Mesendoderm (in vitro differentiated cells): ENCODE data around the gene PIEZO1.

ENCODE experiments used
- DNase-seq: peaks from one replicate; pipeline ENCODE4 v3.0.0; 2013
- H2AK5ac ChIP-seq: 2 replicates; pipeline ENCODE4 v1.6.1; 2013; ENCODE audit warnings: low read length, inconsistent platforms
- H2BK120ac ChIP-seq: 2 replicates; pipeline ENCODE4 v1.6.1; 2013; ENCODE audit warnings: low read depth, mild to moderate bottlenecking, low read length, moderate library complexity, mixed read lengths
- H2BK15ac ChIP-seq: replicated peaks from 2 replicates; pipeline ENCODE4 v1.6.1; 2013; ENCODE audit warnings: low read depth, mild to moderate bottlenecking, moderate library complexity
- H2BK5ac ChIP-seq: 2 replicates; pipeline ENCODE4 v1.6.1; 2013; ENCODE audit warnings: low read length, inconsistent platforms
- H3K18ac ChIP-seq: 2 replicates; pipeline ENCODE4 v1.6.1; 2013; ENCODE audit warnings: mild to moderate bottlenecking, low read length, mixed read lengths
- H3K23ac ChIP-seq: one replicate; pipeline ENCODE4 v1.6.1; 2013; ENCODE audit warnings: low read length
- H3K27ac ChIP-seq: 2 replicates; pipeline ENCODE4 v1.5.1; 2013; ENCODE audit warnings: low read depth, mild to moderate bottlenecking, inconsistent platforms, low read length, moderate library complexity
- H3K27me3 ChIP-seq: 2 replicates; pipeline ENCODE4 v1.6.1; 2013; ENCODE audit warnings: low read length, control low read depth, mild to moderate bottlenecking, inconsistent platforms; ENCODE audit not compliant: insufficient read depth, poor library complexity
- H3K36me3 ChIP-seq: 2 replicates; pipeline ENCODE4 v1.6.1; 2013; ENCODE audit warnings: low read length, inconsistent platforms; ENCODE audit not compliant: control insufficient read depth, insufficient read depth
- H3K4ac ChIP-seq: one replicate; pipeline ENCODE4 v1.6.1; 2013; ENCODE audit warnings: low read depth, mild to moderate bottlenecking, low read length, moderate library complexity
- H3K4me1 ChIP-seq: 2 replicates; pipeline ENCODE4 v1.6.1; 2013; ENCODE audit warnings: low read depth, low read length, inconsistent platforms; ENCODE audit not compliant: control insufficient read depth
- H3K4me2 ChIP-seq: 2 replicates; pipeline ENCODE4 v1.6.1; 2013; ENCODE audit warnings: low read length
- H3K4me3 ChIP-seq: 2 replicates; pipeline ENCODE4 v1.5.1; 2013; ENCODE audit warnings: mild to moderate bottlenecking, low read length
- H3K56ac ChIP-seq: one replicate; pipeline ENCODE4 v1.6.1; 2013; ENCODE audit warnings: low read length
- H3K79me1 ChIP-seq: 2 replicates; pipeline ENCODE4 v1.6.1; 2013; ENCODE audit warnings: low read length, inconsistent platforms
- H3K79me2 ChIP-seq: 2 replicates; pipeline ENCODE4 v1.6.1; 2013; ENCODE audit warnings: mild to moderate bottlenecking, low read length; ENCODE audit not compliant: control insufficient read depth, insufficient read depth
- H3K9ac ChIP-seq: 2 replicates; pipeline ENCODE4 v1.6.1; 2013; ENCODE audit warnings: low read length, inconsistent platforms
- H4K5ac ChIP-seq: one replicate; pipeline ENCODE4 v1.6.1; 2013; ENCODE audit warnings: low read length
- H4K8ac ChIP-seq: one replicate; pipeline ENCODE4 v1.6.1; 2013; ENCODE audit warnings: low read depth, mild to moderate bottlenecking, control low read depth, low read length, moderate library complexity
- WGBS: extraction: QIAGEN DNeasy Blood & Tissue Kit; methylation state at CpG from one replicate; pipeline ENCODE4 v1.1.7; 2013; ENCODE audit warnings: low lambda C conversion rate, missing lambda C conversion rate; ENCODE audit not compliant: insufficient coverage; ENCODE audit errors: extremely low coverage; 5-methylcytosine and 5-hydroxymethylcytosine counted together

Gene PIEZO1

DNA sequence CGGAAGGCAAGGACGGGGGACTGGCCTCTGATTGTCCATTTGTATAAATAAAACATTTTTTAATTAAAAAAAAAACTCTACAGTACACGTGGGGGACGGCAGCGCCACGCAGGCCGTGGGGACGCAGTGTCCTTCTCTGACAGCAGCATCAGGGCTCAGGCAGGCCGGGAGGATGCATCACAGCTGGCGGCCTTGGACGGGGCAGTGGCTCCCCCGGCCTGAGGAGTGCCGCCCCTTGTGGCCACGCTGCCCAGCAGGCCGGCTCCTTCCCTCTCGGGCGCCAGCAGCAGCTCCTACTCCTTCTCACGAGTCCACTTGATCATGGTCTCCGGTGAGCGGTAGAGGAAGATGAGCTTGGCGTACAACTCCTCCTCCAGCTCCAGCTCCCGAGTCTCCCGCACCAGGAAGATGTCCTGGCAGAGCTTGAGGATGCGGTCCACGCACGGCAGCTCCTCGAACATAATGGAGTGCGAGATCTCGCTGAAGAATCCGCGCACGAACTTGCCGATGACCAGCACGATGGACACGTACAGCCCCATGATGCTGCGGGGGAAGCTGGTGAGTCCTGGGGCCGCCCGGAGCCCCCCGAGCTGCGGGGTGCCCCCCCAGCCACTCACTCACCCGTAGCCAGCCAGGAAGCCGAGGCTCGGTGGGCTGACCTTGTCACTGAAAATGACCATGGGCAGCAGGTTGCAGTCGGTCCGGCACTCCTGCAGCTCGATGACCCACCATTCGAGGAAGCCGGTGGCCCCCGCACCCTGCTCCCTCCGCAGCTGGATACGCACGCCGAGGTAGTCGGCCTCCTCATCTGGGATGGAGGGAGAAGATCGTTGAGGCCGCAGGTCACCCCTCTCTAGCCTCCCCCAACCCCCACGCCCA, 69.5 kb downstream of the PIEZO1 start:
- H2BK120ac ChIP-seq = no peak overlapping the region
- H3K18ac ChIP-seq = no peak overlapping the region
- H3K23ac ChIP-seq = no peak overlapping the region
- no peak overlapping the region for H2BK15ac ChIP-seq
- no peak overlapping the region for H3K4me2 ChIP-seq
- H3K27ac ChIP-seq = no peak overlapping the region
- no CpG with 5 or more reads among the region's 57 CpGs for WGBS
- no peak overlapping the region for H3K9ac ChIP-seq
- no peak overlapping the region for H4K5ac ChIP-seq
- no peak for DNase-seq
- no peak overlapping the region for H2AK5ac ChIP-seq
- H3K27me3 ChIP-seq = no peaks in the 10 kb centered on the region
- H3K56ac ChIP-seq = no peak overlapping the region
- no peaks in the 10 kb centered on the region for H3K79me2 ChIP-seq
- H3K4me1 ChIP-seq = no peaks in the 10 kb centered on the region
- no peak overlapping the region for H3K4me3 ChIP-seq
- H3K36me3 ChIP-seq = peaks cover 5% of the 10 kb centered on the region
- no peaks in the 10 kb centered on the region for H3K79me1 ChIP-seq
- no peak overlapping the region for H3K4ac ChIP-seq
- no peak overlapping the region for H2BK5ac ChIP-seq
- H4K8ac ChIP-seq = no peak overlapping the region

GRCh38 chr16:88714420-88715302, 70.4 kb downstream of the PIEZO1 start:
- no peak overlapping the region for H3K4me3 ChIP-seq
- no peak for DNase-seq
- H2AK5ac ChIP-seq = no peak overlapping the region
- no peak overlapping the region for H3K23ac ChIP-seq
- no peak overlapping the region for H4K8ac ChIP-seq
- H4K5ac ChIP-seq = no peak overlapping the region
- H2BK120ac ChIP-seq = no peak overlapping the region
- no peaks in the 10 kb centered on the region for H3K27me3 ChIP-seq
- no peak overlapping the region for H3K56ac ChIP-seq
- no peak overlapping the region for H2BK5ac ChIP-seq
- H3K4me1 ChIP-seq = no peaks in the 10 kb centered on the region
- no peak overlapping the region for H3K27ac ChIP-seq
- H3K9ac ChIP-seq = no peak overlapping the region
- H3K18ac ChIP-seq = no peak overlapping the region
- WGBS = no CpG with 5 or more reads among the region's 42 CpGs
- H3K4ac ChIP-seq = no peak overlapping the region
- H2BK15ac ChIP-seq = no peak overlapping the region
- H3K36me3 ChIP-seq = peaks cover 3% of the 10 kb centered on the region
- no peaks in the 10 kb centered on the region for H3K79me2 ChIP-seq
- H3K79me1 ChIP-seq = peaks cover 1% of the 10 kb centered on the region
- no peak overlapping the region for H3K4me2 ChIP-seq

DNA sequence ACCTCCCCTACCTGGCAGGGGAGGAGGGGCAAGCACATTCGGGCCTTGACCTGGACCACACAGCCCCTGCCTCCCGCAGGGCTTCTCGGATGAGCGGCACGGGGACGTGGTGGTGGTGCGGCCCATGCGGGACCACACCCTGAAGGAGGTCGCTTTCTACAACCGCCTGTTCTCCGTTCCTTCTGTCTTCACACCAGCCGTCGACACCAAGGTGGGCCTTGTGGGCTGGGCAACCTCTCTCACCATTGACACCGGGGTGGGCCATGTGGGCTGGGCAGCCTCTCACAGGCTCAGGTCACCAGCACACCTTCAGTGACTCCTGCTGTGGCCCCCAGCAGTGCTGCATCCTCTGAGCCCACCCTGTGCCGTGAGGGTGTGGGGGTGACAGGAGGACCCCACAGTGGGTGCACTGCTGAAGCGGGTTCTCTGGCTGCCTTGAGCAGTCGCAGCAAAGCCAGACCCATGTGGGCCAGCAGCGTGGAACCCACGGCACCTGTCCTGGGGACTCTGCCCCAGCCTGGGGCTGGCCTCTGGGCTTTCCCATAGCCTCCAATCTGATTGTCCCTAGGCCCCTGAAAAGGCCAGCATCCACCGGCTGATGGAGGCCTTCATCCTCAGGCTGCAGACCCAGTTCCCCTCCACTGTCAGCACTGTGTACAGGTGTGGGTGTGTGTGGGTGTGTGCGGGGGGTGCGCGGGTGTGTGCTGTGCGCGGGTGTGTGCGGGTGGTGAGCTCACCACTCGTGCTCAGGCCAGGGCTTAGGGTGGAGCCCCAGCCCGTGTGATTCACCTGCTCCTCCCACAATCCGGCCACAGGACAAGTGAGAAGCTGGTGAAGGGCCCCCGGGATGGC, 71.2 kb downstream of the PIEZO1 start:
- Histone ChIP-seq H3K27ac (no peak overlapping the region), H3K79me1 (peaks cover 1% of the 10 kb centered on the region), H2AK5ac (no peak overlapping the region), H3K18ac (no peak overlapping the region), H3K4ac (no peak overlapping the region), H4K5ac (no peak overlapping the region), H2BK15ac (no peak overlapping the region), H3K9ac (no peak overlapping the region), H2BK5ac (no peak overlapping the region), H3K23ac (no peak overlapping the region), H3K79me2 (no peaks in the 10 kb centered on the region), H3K4me2 (no peak overlapping the region), H3K4me1 (no peaks in the 10 kb centered on the region), H2BK120ac (no peak overlapping the region), H4K8ac (no peak overlapping the region), H3K36me3 (peaks cover 3% of the 10 kb centered on the region), H3K27me3 (no peaks in the 10 kb centered on the region), H3K4me3 (no peak overlapping the region), H3K56ac (no peak overlapping the region)
- DNase-seq = no peak
- no CpG with 5 or more reads among the region's 30 CpGs for WGBS

- H3K4me1 ChIP-seq = no peaks in the 10 kb centered on the region
- no peak overlapping the region for H3K4ac ChIP-seq
- WGBS = no CpG with 5 or more reads among the region's 15 CpGs
- peaks cover 6% of the 10 kb centered on the region for H3K79me1 ChIP-seq
- H3K4me2 ChIP-seq = no peak overlapping the region
- no peak overlapping the region for H3K9ac ChIP-seq
- H2AK5ac ChIP-seq = no peak overlapping the region
- peaks cover 3% of the 10 kb centered on the region for H3K36me3 ChIP-seq
- H2BK5ac ChIP-seq = no peak overlapping the region
- no peak overlapping the region for H3K18ac ChIP-seq
- no peak overlapping the region for H3K23ac ChIP-seq
- H4K5ac ChIP-seq = no peak overlapping the region
- H3K4me3 ChIP-seq = no peak overlapping the region
- no peak overlapping the region for H3K56ac ChIP-seq
- H2BK120ac ChIP-seq = no peak overlapping the region
- no peak overlapping the region for H4K8ac ChIP-seq
- no peak for DNase-seq
- no peaks in the 10 kb centered on the region for H3K79me2 ChIP-seq
- H2BK15ac ChIP-seq = no peak overlapping the region
- no peak overlapping the region for H3K27ac ChIP-seq
- H3K27me3 ChIP-seq = no peaks in the 10 kb centered on the region
Measured at GRCh38 chr16:88713054-88713453, 72.0 kb downstream of the PIEZO1 start.

DNA sequence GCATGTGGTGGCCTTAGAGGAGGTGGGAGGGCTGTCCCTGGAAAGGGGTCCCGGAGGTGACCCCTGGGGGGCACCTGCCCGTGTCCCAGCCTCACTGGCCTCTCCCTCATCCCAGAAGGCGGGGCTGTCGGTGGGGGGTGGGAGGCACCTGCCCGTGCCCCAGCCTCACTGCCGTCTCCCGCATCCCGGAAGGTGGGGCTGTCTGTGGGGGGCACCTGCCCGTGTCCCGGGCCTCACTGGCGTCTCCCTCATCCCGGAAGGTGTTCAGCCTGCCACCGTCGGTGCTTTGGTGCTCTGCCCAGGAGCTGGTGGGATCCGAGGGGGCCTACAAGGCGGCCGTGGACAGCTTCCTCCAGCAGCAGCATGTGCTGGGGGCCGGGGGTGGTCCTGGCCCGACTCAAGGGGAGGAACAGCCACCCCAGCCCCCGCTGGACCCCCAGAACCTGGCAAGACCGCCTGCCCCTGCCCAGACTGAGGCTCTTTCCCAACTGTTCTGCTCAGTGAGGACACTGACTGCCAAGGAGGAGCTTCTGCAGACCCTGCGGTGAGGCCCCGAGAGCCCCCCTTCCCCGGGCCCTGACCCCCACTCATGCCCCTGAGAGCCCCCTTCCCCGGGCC, 72.5 kb downstream of the PIEZO1 start:
- no peak overlapping the region for H3K4me3 ChIP-seq
- no peak overlapping the region for H3K4ac ChIP-seq
- no peak overlapping the region for H3K9ac ChIP-seq
- H4K5ac ChIP-seq = no peak overlapping the region
- no peak overlapping the region for H2BK120ac ChIP-seq
- no peak overlapping the region for H4K8ac ChIP-seq
- H3K18ac ChIP-seq = no peak overlapping the region
- no peak overlapping the region for H3K4me2 ChIP-seq
- WGBS = no CpG with 5 or more reads among the region's 25 CpGs
- H2AK5ac ChIP-seq = no peak overlapping the region
- DNase-seq = no peak
- no peaks in the 10 kb centered on the region for H3K4me1 ChIP-seq
- no peak overlapping the region for H3K23ac ChIP-seq
- no peaks in the 10 kb centered on the region for H3K27me3 ChIP-seq
- no peak overlapping the region for H3K56ac ChIP-seq
- peaks cover 3% of the 10 kb centered on the region for H3K36me3 ChIP-seq
- H2BK15ac ChIP-seq = no peak overlapping the region
- peaks cover 7% of the 10 kb centered on the region for H3K79me1 ChIP-seq
- no peak overlapping the region for H3K27ac ChIP-seq
- no peak overlapping the region for H2BK5ac ChIP-seq
- H3K79me2 ChIP-seq = peaks cover under 1% of the 10 kb centered on the region
